HG02840 (cell line): Measurements from ENCODE around the gene RPL38.

ENCODE experiments used
- ATAC-seq: cut with Tn5 transposase; IDR thresholded peaks from one replicate; pipeline ENCODE4 v1.9.1; 2021; ENCODE audit warnings: mild to moderate bottlenecking, moderate library complexity, moderate number of reproducible peaks; ENCODE audit not compliant: unreplicated experiment, low FRiP score

The RPL38 gene

GRCh38 chr17:74223901-74224300 lies 20.4 kb downstream of the RPL38 start:
- no peak for ATAC-seq

- no peak for ATAC-seq
Observed at GRCh38 chr17:74224959-74225725, 21.7 kb downstream of the RPL38 start.

- ATAC-seq, result no peak
Observed at GRCh38 chr17:74226252-74226651, 22.8 kb downstream of the RPL38 start.

- no peak for ATAC-seq
Observed at GRCh38 chr17:74227271-74228080, 24.0 kb downstream of the RPL38 start.

- ATAC-seq, result no peak
Observed at GRCh38 chr17:74228306-74228978, 25.0 kb downstream of the RPL38 start.

- no peak for ATAC-seq
Observed at GRCh38 chr17:74230896-74231295, 27.4 kb downstream of the RPL38 start.

GRCh38 chr17:74231928-74232907 lies 28.7 kb downstream of the RPL38 start:
- ATAC-seq, result no peak

- ATAC-seq, result no peak
Observed at GRCh38 chr17:74233937-74234336, 30.5 kb downstream of the RPL38 start.

- ATAC-seq, result no peak
Observed at GRCh38 chr17:74234486-74234885, 31.0 kb downstream of the RPL38 start.

- ATAC-seq, result no peak
Observed at GRCh38 chr17:74235040-74235581, 31.6 kb downstream of the RPL38 start.

- ATAC-seq, result no peak
Observed at GRCh38 chr17:74235911-74236371, 32.5 kb downstream of the RPL38 start.

- ATAC-seq, result no peak
Observed at GRCh38 chr17:74237321-74237720, 33.8 kb downstream of the RPL38 start.

- ATAC-seq, result no peak
Observed at GRCh38 chr17:74239172-74239571, 35.7 kb downstream of the RPL38 start.

GRCh38 chr17:74240618-74241205 lies 37.2 kb downstream of the RPL38 start:
- no peak for ATAC-seq

GRCh38 chr17:74241431-74241830 lies 38.0 kb downstream of the RPL38 start:
- ATAC-seq, result no peak

GRCh38 chr17:74241847-74242246 lies 38.4 kb downstream of the RPL38 start:
- ATAC-seq, result no peak

- no peak for ATAC-seq
Observed at GRCh38 chr17:74243013-74243755, 39.7 kb downstream of the RPL38 start.

GRCh38 chr17:74244128-74244527 lies 40.6 kb downstream of the RPL38 start:
- no peak for ATAC-seq

GRCh38 chr17:74244548-74244947 lies 41.1 kb downstream of the RPL38 start:
- ATAC-seq, result no peak
